ENCODE measurements around the gene DMRTA2.

The DMRTA2 gene

DNA sequence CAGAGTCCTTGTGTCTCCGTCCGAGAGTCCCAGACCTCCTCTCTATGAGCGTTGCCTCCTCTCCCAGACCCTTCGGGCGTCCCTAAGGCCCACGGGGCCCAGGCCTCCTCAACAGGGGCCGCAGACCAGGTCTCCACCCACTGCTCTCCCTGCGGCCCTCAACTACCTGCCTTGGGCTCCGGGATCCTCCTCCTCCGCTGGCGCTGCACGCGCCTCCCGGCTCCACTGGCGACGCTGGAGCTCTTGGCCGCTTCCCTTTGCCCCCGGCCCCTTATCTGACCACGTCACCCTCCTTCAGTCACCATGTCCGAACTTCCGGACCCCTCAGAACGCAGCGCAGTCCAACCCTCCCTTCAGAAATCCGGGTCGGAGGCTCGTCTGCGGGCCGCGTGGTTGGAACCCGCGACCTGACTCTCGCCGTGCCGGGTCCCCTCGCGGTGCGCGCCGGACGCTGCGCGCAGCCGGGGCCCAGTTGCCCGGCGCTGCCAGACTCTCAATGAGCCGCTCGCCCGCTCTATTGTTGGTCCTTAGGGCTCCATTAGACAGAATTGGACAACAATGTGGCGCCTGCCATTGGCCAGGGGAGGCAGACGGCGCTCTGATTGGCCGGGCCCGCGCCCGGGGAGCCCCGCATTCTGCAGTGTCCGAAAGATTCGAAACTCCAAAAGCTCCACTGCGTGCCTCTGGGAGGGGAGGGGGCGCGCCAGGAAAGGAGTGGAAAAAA, at the start of gene DMRTA2:
TSS of gene DMRTA2 (minus strand) at position 498 of the 724 bp plus-strand sequence. CDS start 1,907 bp downstream, outside the sequence.
- DNase-seq = peak; percentile 41

DNA sequence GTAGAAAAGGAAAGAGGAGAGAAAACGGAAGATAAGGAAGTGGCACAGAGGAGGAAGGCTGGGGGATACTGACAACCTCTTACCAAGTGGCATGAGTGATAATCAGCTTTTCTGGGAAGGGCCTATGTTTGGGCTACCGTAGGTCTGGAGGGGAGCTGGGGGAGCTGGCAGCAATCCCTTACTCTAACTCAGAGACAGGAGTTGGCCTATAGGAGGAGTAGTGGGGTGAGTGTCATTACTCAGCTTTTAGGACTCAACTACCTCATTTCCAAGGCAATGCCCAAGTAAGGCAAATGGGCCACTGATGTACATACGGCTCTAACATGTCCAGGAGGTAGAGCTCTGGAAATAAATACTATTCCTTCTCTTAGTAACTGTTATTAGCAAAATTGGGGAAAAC, 48.7 kb upstream of the DMRTA2 start:
- DNase-seq = no peak

DNA sequence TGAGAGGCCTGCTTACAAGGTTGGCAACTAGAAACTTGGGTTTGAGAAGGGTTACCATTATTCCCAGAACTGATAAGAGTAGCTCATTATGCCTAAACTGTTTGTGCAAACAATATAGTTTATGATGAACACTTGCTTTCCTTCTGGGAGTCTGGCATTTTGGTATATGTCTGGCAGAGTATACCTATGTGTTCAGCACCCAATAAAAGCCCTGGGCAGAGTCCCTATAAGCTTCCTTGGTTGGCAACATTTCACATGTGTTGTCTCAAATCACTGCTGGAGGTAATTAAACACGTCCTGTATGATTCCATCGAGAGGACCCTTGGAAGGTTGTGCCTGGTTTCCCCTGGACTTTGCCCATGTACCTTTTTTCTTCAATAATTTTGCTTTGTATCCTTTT, 39.7 kb upstream of the DMRTA2 start:
- no peak for DNase-seq

DNA sequence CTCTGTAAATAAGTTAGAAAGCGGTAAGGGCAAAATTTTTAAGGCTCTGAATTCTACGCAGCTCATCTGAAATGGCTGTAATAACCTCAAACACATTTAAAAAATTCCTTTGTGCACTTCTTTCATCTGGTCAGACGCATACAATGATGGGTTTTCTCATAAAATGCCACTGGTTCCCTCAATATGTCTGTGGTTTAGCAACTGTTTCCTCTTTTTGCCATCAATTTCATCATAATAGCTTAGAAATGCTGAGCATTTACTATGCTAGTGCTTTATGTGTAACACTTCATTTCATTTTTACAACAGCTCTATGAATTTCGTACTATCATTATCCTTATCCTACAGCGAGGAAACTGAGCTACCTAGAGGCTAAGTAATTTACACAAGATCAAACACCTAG, 35.3 kb upstream of the DMRTA2 start:
- DNase-seq = no peak

DNA sequence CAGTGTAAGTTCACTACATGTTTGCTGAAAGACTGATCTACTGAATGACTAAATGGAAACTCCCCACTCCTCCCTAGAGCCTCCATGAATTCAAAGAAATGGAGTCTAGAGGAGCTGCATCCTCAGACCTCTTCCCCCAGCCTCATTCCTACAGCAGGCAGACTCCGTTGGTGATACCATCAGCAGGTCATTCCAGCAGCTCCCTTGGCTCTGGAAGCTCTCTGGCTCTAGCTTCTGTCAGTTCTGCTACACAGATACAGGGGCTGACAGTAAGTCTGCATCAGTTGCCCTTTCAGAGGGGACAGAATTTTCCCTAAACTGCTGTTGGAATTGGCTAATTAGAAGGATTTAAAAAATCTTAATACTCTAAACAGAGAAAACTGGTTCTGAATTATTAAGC, 31.7 kb upstream of the DMRTA2 start:
- DNase-seq = no peak

DNA sequence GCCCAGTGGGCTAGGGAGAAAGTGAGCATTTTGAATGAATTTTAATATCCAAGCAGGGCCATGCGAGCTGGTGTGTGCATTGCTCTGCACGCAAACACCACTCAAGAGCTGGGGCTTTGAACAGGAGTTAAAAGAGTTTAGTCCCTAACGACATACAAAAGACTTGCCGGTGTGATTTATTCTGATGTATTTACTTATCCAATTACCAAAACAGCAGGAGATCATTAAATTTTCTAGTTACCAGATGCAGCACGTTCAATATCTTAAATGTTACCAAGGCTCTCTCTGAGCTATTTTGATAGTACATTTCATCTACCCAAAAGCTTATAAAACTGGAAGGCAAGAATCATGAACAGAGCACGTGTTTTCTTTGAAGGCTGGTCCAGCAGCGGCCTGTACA, 30.0 kb upstream of the DMRTA2 start:
- no peak for DNase-seq

DNA sequence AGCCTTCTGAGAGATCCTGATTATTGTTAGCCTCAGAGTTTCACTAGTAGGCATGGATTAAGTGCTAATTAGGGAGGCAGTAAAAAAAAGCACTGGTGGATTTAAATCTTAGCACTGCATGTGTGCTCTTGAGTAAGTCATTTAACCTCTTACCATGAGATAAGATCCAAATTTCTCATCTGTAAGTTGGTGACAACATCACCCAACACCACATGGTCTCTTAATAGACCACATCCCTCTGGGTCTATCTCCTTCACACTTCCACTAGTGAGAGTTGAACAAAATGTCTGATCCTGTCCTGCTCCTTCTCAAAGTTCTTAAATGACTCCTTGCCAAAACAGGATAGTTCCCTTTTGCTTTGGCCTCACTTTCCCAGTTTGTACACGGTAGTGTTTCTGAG, 29.5 kb upstream of the DMRTA2 start:
- DNase-seq = peak; percentile 23

DNA sequence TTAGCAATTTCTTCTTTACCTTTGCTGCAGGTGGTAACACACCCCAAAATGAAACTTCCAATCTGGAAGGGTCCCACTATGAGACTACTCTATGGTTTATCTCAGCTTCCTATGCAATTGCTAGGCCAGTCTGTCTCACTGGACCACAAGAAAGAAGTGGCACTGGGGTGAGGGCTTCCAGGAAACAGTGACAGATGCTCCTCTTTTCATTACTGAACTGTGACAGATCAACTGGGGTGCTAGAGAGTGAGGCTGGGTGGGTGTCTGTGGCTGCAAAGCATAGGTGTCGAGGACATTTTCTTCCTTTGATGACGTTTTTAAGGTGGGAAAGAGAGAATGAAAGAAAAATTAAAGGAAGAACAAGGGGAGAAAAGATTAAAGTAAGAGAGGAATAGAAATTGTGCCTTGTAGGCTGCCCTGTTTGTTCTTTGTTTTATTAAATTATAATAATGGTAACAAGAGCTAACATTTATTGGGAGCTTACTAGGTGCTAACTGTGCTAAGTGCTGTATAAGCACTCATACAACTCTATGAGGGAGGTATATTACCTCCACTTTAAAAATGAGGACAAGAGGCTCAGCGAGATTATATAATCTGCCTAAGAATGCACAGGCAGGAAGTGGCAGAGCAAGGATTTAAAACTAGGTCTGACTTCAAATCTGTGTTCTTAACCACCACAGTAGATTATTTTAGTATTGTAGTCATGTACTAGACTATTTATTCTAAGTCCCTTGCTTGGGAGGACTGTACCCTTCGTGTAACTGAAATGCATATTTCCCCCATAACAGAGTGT, 27.8 kb upstream of the DMRTA2 start:
- DNase-seq = no peak

DNA sequence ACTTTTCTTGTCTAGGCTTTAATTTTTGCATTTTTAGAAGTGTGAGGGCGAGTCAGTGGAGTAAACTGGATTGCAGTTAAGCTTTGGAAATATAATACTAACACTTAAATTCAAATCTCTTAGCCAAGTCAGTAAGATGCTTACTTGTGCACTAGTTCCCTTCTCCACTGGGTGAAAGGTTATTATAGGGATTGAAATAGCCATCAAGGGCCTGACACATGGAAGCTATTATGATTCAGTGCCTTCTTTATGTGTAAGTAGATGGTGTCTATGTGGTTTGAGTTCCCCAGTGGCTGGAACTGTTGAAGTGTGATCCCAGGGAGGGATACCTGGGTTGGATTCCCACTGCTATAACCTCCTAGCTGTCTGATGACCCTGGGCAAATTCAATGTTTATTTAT, 24.7 kb upstream of the DMRTA2 start:
- no peak for DNase-seq

DNA sequence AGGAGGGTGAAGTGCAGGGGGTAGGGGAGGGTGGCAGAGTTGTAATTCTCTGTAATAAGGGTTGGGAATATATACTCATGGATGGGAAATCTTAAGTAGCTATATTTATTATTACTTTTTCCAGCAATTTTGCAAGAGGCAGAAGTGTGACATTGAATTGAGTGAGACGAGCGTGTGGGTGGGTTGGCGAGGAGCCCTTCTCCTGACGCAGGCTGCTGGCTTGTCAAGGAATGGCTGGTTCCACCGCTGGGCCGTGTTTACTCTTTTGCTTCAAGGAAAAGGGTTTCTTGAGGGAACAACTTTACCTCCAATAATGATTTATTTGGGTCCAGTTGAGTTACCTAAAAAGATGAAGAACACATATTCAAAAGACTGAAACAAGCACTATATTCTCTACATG, 17.9 kb upstream of the DMRTA2 start:
- DNase-seq = no peak

DNA sequence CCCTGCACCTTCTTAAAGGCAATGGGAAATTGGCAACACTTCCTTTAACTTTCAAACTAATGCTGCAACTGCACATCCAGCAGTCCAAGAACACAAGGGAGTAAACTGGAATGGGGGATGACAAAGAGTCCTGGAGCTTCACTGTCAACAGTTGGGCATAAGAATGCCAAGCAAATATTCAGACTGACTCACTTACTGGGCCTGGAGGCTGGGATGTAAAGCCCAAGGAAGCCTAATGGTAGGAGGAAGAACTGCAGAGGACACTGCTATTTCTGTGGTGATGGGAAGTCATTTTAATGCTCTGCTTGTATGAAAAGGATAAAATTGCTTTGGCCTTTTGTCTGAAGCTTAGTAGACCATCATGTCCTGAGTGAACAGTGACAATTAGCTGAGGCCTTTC, 15.7 kb upstream of the DMRTA2 start:
- no peak for DNase-seq

DNA sequence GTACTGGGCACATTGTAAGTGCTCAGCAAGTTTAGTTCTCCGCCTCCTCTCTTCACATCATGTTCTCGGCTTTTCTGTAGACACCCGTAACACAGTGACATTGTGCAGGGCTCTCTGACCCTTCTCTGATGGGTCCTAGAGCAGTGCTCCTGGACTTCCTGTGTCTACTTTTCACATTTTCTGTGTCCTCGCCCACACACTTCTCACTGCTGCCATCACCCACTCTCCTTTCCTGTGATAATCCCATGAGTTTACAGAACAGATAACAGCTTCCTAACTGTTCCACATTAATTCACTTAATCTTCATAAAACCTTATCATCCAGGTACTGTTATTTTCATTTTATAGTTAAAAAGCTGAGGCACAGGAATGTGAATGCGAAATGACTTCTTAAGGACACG, 13.2 kb upstream of the DMRTA2 start:
- DNase-seq = no peak

DNA sequence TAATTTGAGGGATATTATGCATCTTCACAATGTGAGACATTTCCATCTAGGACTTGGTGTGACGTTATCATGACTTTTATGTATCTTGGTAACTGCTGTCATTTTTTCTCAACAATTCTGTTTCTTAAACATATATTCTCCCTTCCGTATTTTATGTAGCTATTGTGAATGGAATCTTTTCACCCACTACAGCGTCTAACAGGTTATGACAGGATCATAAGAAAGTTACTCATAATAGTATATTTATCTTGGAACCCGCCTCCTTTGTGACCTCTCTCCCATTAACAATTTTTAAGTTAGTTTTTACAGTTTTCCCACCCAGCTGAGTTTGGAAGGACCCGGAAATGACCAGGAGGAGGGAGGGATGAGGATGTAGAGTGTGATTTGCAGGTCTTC, 6.8 kb upstream of the DMRTA2 start:
- no peak for DNase-seq

DNA sequence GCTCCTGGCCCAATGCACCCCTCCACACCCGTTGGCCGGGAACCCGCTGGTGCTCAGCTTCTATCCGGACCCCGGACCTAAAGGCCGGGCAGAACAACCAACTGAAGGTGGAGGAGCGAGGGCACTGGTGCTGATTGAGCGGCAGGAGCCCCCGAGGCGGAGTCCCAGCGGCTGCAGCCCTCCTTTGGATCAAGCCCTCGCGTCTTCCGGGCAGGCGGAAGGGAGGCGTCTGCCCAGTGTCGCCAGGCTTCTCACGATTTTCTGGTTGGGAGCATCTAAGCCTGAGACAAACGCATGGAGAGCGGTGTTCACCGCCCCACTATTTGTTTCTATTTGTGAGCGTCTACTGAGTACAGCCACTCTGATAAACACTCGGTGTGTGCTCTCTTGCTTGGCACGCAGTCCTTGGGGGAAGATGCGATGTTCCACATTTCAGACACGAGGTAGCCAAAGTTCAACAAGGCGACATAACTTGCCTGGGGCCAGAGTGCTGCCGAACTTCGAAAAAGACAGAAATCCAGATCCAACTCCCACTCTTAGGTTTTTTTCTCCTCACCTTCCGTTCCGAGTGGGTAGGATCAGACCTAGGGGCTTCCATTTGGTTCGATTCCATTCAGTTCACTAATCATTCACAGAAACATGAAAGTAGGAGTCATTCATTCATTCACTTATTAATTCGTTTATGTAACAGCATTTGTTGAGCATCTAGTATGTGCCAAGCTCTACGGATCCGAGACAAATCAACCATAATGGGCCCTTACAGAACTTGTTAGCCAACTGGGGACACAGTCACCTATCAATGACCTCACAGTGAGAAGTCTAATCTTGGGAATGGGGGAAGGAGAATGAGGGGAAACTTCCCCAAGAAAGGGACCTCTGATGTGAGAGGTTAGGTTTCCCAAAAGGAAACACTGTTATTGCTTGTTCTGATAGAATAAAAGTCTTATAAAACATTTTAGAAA, 4.9 kb upstream of the DMRTA2 start:
- DNase-seq = no peak

DNA sequence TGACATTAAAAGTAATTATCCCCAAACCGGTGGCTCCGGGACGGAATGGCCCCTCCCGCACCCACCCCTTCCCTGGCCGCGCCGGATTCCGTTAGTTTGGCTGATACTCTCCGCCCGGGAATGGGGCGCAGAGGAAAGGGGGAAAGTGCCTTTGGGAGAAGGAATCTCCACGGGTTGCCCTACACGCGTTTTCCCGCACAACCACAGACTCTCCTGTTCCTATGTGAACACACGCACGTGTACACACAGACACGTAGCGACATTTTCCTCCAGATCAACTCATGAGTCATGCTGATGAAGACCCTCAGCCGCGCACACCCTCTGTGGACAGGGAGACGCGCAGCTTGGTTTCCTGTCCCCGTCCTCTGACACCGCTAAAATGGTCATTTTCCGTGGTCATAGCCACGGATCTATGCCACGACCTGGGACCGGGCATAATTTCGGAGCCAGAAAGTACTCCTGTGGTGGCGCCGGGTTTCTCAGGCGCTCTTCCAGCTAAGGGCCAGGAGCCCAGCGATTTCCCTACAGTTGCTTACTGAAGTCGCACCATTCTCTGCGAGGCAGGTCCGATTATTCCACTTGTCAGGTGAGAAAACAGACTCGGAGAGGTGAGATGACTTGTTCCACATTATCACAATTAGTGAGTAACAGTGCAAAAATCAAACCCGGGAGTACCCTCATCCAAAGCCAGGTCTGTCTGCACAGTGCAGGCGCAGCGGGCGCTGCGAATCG, 4.0 kb upstream of the DMRTA2 start:
- no peak for DNase-seq

DNA sequence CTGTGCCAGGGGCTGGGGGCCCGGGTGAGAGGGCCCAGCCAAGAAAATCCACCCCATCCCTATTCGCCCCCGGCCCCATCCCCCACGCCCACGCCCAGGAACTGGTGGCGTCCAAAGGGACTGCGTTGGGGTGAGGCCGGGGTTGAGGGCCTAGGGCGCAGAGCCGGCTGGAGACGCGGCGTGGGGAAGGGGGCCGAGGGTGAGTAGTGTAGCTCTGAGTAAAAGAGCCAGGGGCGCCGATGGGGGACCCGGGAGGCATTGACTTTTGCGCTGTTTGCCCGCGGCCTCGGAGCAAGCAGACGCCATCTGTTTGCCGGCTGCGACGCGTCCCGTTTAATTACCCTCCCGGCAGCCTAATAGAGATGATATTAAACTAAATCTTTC, 3.5 kb upstream of the DMRTA2 start:
- DNase-seq = no peak

DNA sequence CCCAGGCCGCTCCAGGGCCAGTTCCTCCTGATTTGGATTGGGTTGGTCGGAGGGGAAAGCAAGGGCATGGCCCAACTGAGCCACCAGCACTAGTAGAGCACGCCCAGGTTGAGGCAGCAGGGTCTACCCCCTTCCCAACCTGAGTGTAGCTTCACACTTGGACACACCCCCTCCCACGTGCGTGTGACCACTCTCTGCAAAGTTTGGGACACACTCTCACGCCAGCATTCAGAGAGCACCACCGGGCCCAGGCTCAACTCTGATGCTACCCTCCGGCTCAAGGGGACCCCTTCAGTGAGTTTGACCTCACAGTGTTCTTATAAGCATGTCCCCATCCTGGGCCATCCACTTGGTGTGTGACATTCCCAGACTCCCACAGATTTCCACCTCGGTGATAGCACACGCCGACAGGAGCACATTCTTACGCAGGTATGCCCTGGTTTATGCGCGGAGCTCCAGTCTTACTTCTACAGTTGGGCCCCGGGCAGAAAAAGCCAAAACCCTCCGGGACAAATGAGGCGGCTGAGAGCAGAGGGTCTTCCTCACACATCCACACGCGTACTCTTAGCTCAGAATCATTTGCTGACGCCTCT, 3.0 kb upstream of the DMRTA2 start:
- DNase-seq = no peak

DNA sequence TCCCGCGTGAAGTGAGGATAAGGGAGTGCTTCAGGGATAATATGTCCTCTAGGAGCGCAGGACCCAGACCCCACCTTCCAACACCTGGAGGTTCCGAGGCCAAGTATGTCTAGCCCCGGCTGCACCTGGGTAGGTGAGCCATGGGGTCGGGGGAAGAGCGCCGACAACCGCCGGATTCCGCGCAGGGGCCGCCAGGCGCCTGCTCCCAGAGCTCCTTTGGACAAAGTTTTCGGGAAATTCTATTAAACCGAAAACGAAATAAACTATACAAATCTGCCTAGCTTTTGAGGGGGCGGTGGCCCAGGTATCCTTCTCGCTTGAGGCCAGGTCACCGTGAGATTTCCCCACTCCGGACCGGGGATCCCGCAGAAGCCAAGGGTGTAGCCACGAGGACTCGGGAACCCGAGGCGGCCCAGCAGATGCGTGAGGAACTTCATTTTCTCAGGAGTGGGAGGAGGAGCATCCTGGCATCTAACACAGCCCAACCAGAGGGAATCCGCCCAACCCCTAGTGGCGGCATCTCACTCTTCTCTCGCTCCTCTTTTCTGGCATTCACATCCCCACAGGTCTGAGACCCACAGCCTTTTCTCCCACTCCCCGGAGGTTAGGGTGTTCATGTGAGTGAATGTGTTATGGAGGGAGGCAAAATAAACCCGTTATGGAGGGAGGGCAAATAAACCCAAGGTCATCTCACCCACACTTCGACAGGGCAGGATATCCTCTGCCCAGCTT, 2.3 kb upstream of the DMRTA2 start:
- DNase-seq = no peak

DNA sequence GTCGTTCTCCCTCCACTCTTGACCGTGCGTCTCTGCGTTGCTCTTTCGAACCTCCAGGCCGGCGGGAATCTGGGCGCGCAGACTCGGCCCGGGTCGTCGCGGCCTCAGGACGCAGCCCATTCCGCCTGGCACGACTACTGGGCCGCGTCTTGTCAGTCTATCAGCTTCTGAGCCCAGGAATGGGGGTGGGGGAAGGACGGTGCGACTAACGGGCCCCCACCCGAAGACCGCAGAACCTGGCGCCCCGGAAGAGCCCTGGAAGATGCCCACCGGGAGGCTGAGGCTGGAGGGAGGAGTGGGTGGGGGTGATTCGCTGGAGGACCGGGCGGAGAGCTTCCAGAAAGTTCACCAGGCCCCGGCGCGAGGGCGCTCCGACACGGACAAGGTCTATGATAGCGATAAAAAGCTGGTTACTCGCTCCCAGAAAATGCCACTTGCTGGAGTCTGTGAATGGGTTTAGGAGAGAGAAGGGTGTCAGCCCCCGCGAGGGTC, 1.7 kb upstream of the DMRTA2 start:
- DNase-seq = no peak

DNA sequence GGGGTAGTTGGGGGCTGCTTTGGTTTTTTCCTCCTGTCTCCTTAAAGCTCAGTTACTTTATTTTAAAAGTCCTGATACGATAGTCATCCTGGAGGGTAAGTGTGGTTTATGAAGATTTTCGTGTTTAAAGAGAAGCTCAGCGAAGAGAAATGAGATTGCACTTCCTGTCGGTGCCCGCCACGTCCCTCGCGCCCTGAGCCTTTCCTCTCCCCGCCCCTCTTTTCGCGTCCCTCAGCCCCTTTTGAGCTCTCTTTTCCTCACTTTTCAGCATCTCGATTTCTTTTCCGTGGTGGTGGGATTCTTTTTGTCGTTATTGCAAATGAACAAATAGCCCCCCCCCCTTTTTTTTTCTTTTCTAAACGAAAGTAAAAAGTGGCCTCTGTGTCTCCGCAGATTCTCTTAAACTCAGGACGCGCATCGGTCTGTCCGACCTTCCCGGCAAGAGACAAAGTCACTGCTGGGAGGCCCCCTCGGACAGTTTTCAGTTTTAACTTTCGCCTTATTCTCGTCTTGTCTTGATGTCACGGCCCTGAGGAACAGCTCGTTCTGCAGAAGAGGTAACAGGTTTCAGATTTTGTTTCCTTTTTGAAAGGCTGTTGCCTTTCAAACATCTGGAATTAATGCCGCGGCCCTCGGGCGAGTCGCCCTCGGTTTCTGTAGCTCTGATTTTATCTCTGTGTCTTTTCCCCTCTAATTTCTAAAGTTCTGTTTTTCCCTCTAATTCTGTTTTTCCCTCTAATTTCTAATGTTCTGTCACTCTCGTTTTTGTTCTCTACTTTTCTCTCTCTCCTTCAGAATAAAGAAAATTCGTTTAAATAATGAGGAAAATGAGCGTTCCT, 1.0 kb upstream of the DMRTA2 start:
- DNase-seq = no peak

DNA sequence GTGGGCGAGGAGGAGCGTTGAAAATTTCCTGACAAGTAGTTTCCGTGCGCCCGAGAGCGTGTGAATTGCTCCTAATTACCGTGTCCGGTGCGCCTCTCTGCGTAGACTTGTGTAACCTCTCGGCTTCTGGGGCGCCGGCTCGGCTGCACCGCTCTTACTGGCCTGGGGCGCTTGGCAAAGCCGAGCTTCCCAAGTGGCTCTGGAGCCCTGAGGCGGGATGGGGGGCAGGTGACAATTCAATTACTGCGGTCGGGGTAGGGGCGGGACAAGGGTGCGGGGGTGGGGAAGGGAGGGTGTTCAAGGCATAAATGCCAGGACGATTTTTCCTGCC, 392 bp upstream of the DMRTA2 start:
- no peak for DNase-seq
